Neuron (in vitro differentiated cells): ENCODE data around the gene LPP.

Experiments used
- H2AFZ ChIP-seq: one replicate; pipeline ENCODE4 v1.6.1; 2013; ENCODE audit warnings: low read depth, mild to moderate bottlenecking, inconsistent platforms, low read length, moderate library complexity
- H3K27me3 ChIP-seq: one replicate; pipeline ENCODE4 v1.6.1; 2013; ENCODE audit warnings: low read length; ENCODE audit not compliant: insufficient read depth
- H3K36me3 ChIP-seq: one replicate; pipeline ENCODE4 v1.6.1; 2013; ENCODE audit warnings: low read length; ENCODE audit not compliant: insufficient read depth
- H3K4me1 ChIP-seq: one replicate; pipeline ENCODE4 v1.6.1; 2013; ENCODE audit warnings: low read length; ENCODE audit not compliant: insufficient read depth
- H3K4me3 ChIP-seq: 2 replicates; pipeline ENCODE4 v1.5.1; 2013; ENCODE audit warnings: mild to moderate bottlenecking, low read length, moderate library complexity
- H3K9me3 ChIP-seq: one replicate; pipeline ENCODE4 v1.6.1; 2013; ENCODE audit warnings: low read length

Gene LPP

GRCh38 chr3:188278717-188279324 is 124.9 kb downstream of the LPP start:
- H2AFZ ChIP-seq, result no peak overlapping the region
- no peaks in the 10 kb centered on the region for H3K36me3 ChIP-seq
- peaks cover 26% of the 10 kb centered on the region for H3K4me1 ChIP-seq
- H3K4me3 ChIP-seq, result no peak overlapping the region
- H3K27me3 ChIP-seq, result no peaks in the 10 kb centered on the region
- H3K9me3 ChIP-seq, result no peaks in the 10 kb centered on the region

DNA sequence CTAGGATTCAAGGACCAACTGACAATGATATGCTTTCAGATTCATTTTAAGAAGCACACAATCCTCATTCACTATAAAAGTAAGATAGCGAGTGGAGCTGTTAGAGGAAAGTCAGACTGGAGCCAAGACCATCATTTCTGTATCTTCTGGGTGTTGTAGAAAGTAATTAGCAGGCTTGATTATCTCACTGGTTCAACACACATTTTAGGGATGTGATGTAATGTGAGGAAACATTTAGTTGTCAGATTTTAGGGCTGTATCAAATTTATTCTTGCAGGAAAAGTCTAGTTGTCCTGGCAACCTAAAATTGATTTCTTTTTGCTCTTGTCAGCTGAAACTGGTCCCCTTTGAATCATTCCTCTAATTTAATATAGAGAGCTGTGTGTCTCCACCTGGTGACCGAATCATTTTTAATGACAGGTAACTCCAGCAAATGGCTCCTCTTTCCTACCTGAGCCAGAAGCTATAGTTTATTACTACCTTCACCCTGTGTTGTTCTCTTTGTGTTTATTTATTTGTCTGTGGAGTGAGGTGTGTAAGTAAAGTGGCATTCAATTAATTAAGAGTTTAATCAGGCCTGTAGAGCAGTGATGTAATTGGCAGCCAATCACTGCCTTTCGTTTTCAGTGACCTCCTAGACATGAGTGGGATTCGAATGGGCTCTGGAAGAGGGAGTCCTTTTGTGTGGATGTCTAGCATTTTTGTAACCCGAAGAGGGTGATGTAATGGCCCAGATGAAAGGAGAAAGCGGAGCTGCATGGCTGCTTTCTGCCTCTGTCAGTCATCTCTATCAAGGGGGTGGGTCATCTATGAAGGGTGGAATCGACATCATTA is 125.8 kb downstream of the LPP start:
- H3K4me1 ChIP-seq, result peaks cover 26% of the 10 kb centered on the region
- no peaks in the 10 kb centered on the region for H3K27me3 ChIP-seq
- H3K9me3 ChIP-seq, result no peaks in the 10 kb centered on the region
- no peak overlapping the region for H2AFZ ChIP-seq
- no peaks in the 10 kb centered on the region for H3K36me3 ChIP-seq
- H3K4me3 ChIP-seq, result no peak overlapping the region

- H3K27me3 ChIP-seq, result no peaks in the 10 kb centered on the region
- H2AFZ ChIP-seq, result no peak overlapping the region
- H3K9me3 ChIP-seq, result no peaks in the 10 kb centered on the region
- peaks cover 26% of the 10 kb centered on the region for H3K4me1 ChIP-seq
- H3K4me3 ChIP-seq, result no peak overlapping the region
- no peaks in the 10 kb centered on the region for H3K36me3 ChIP-seq
These were observed 126.7 kb downstream of the LPP start for GRCh38 chr3:188280627-188281026.

DNA sequence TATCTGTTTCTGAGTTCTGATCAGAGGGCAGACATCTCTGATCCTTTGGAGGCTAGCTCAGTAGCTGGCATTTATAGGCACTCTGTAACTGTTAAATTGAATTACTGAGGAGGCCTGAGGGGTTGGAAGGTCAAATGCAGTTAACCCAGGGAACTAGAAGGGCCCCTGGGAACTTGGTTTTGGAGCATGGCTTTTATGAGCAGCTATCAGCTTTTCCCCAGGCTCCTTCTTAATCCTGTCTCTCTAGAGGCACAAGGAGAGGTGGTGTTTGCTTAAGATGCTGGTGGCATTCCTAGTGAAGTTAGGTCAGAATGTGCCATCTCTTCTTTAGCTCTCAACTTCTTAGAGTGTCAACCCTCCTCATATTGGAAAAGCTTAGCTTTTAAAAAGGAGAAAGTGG is 128.9 kb downstream of the LPP start:
- H3K27me3 ChIP-seq, result no peaks in the 10 kb centered on the region
- H3K4me1 ChIP-seq, result peaks cover 26% of the 10 kb centered on the region
- no peaks in the 10 kb centered on the region for H3K36me3 ChIP-seq
- no peak overlapping the region for H3K4me3 ChIP-seq
- no peak overlapping the region for H2AFZ ChIP-seq
- no peaks in the 10 kb centered on the region for H3K9me3 ChIP-seq

DNA sequence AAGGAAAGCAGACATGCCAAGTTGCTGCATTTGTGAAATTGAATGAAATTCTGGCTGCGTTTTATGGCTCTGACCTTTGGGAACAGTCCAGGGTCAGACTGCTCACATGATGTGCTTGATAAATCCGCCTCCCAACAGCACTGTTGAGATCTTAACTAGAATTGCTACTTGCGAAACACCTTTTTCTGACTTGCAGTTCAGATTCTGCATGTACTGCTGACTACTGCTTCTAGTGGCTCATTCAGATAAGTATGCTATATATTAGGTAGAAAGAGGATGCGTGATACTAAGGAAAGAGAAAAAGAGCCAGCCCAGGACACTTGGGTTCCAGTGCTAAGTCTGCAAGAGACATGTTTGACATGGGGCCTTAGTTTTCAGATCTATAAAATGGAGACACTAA is 129.4 kb downstream of the LPP start:
- Histone ChIP-seq H3K27me3 (no peaks in the 10 kb centered on the region), H3K4me1 (peaks cover 26% of the 10 kb centered on the region), H2AFZ (no peak overlapping the region), H3K36me3 (no peaks in the 10 kb centered on the region), H3K4me3 (no peak overlapping the region), H3K9me3 (no peaks in the 10 kb centered on the region)

- Histone ChIP-seq H3K4me3 (no peak overlapping the region), H2AFZ (no peak overlapping the region), H3K27me3 (no peaks in the 10 kb centered on the region), H3K4me1 (peaks cover 22% of the 10 kb centered on the region), H3K9me3 (no peaks in the 10 kb centered on the region), H3K36me3 (no peaks in the 10 kb centered on the region)
These were observed 130.7 kb downstream of the LPP start for GRCh38 chr3:188284455-188285212.

DNA sequence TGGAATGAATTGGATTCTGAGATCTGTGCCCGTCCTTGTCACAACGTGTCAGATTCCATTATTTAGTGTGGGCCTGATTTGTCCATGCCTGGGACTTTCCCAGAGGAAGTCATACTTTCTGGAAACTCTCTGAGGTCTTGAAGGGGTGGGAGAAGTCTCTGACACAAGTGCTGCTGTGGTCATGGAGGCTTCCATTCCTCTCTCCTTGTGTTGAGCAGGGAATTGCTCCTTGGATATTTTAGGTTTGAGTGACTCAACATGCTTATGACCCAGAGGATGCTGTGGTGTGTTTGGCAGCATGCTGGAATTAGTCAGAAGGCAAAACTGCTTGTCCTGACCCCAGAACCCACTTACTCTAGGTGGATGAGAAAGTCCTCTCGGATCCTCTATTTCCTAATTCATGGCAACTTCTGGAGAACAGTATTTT is 132.1 kb downstream of the LPP start:
- no peak overlapping the region for H3K4me3 ChIP-seq
- H3K36me3 ChIP-seq, result no peaks in the 10 kb centered on the region
- no peak overlapping the region for H2AFZ ChIP-seq
- peaks cover 15% of the 10 kb centered on the region for H3K4me1 ChIP-seq
- no peaks in the 10 kb centered on the region for H3K27me3 ChIP-seq
- H3K9me3 ChIP-seq, result no peaks in the 10 kb centered on the region

GRCh38 chr3:188287339-188287738 is 133.4 kb downstream of the LPP start:
- Histone ChIP-seq H3K9me3 (no peaks in the 10 kb centered on the region), H3K27me3 (no peaks in the 10 kb centered on the region), H3K4me1 (peaks cover 12% of the 10 kb centered on the region), H3K4me3 (no peak overlapping the region), H2AFZ (no peak overlapping the region), H3K36me3 (no peaks in the 10 kb centered on the region)

DNA sequence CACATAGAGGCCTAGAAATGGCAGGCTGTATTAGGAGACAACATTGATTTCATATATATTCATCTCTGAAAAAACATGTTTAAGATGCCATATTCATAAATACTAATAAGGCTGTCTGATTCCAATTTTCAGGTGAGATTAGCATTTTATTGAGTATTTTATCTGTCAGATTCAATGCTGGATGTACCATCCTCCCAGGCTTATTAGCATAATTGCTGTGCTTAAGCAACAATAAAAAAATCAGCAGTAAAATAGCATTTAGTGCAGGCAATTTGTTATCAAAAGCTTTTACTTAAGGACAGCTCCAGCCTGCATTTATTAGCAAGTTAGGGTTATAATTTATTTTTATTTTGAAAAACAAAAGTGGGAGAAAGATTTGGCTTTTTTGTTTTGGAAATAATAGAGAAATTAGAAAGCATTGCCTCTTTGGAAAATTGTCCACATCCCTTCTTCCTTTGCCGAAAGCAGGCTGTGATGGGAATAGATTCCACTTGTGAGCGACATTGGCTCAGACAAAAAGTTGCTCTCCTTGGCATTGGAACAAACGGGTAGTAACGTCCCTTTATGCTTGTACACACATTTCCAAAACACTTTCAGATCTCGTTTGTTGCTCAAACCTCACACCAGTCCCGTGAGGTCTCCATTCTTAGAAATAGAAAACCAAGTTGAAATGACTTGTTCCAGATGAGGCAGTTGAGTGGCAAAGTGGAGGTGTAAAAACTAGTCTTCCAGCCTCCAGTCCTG is 134.0 kb downstream of the LPP start:
- no peaks in the 10 kb centered on the region for H3K36me3 ChIP-seq
- peaks cover 6% of the 10 kb centered on the region for H3K4me1 ChIP-seq
- no peak overlapping the region for H2AFZ ChIP-seq
- H3K27me3 ChIP-seq, result no peaks in the 10 kb centered on the region
- H3K4me3 ChIP-seq, result no peak overlapping the region
- no peaks in the 10 kb centered on the region for H3K9me3 ChIP-seq

GRCh38 chr3:188292251-188292650 is 138.3 kb downstream of the LPP start:
- Histone ChIP-seq H3K4me3 (no peak overlapping the region), H3K36me3 (no peaks in the 10 kb centered on the region), H2AFZ (no peak overlapping the region), H3K9me3 (no peaks in the 10 kb centered on the region), H3K27me3 (no peaks in the 10 kb centered on the region), H3K4me1 (peaks cover 19% of the 10 kb centered on the region)

DNA sequence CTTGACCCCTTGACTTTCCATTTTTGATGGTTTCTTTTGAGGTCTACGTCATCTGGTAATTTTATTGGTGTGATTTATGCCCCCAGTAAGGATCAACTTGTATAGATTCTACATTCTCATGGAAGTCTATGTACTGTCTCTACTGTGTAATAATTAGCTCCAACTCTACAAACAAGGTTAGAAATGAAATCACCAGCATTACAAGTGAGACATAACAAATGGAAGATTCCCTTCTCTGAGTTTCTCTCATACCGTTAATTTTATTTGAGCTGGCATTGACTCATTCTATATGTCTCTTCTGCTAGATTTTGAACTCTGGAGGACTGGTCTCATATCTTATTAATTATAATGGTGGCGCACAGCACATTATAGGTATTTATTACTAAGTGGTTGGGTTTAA is 138.9 kb downstream of the LPP start:
- no peaks in the 10 kb centered on the region for H3K36me3 ChIP-seq
- no peaks in the 10 kb centered on the region for H3K27me3 ChIP-seq
- no peak overlapping the region for H2AFZ ChIP-seq
- peaks cover 19% of the 10 kb centered on the region for H3K4me1 ChIP-seq
- no peak overlapping the region for H3K4me3 ChIP-seq
- no peaks in the 10 kb centered on the region for H3K9me3 ChIP-seq

GRCh38 chr3:188294113-188294512 is 140.2 kb downstream of the LPP start:
- H3K4me1 ChIP-seq, result peaks cover 31% of the 10 kb centered on the region

More at GRCh38 chr3:188294113-188294512, 140.2 kb downstream of the LPP start:
- peak overlapping the region; percentile 39 for H3K4me3 ChIP-seq
- peak overlapping the region; percentile 36 for H2AFZ ChIP-seq
- no peaks in the 10 kb centered on the region for H3K27me3 ChIP-seq
- H3K36me3 ChIP-seq, result no peaks in the 10 kb centered on the region
- no peaks in the 10 kb centered on the region for H3K9me3 ChIP-seq
